ENCODE measurements around the gene TRAPPC11.
A peak's percentile ranks its signal among the peaks of the same experiment; 100 is the strongest.
"Not testable (repeated sequence)": the region's sequence is repeated elsewhere in the genome, so short reads cannot be mapped to it uniquely, and the experiment has no call there.

TRAPPC11 gene

DNA sequence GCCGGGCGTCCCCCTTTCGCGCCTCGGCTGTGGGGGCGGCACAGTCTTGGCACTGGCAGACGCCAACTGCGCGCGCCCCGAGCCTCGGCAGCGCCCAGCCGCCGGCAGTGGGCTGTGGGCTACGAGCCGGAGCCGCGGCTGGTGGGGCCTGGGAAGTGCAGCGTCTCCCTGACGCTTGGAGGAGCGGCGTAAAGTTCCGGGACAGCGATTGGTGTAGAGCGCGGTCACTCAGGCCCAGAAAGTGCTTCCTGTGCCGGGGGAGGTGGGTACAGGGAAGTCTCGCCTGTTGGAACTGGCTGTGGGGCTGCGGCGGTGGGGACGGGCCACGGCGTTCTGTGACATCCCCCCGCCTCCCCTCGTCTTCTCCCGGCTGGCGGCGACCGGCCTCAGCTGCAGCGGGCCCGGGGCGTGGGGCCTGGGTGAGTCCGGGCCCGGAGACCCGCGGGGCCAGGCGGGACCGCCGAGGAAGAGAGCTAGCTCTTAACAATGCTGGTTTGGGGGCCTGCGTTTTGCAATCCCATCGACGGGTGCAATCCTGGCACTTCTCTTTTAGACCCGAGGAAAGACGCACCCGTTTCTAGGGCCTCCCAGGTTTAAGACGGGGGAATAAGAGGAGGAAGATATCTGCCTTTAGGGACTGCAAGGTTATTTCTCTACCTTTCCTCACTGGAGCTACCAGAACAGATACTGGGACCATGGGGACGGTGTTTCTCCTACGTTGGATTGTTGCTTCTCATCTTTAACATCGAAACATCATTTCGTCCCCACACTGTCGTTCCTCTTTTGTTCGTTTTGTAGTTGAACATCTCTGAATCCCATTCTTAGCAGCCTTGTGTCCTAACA is at the start of gene TRAPPC11, which contains the start of gene RWDD4:
TSS of gene TRAPPC11 (plus strand) at position 265 of the 843 bp plus-strand sequence. CDS start 4,575 bp downstream, outside the sequence.
TSS of gene RWDD4 (minus strand) at position 157 of the 843 bp plus-strand sequence. CDS start 233 bp downstream, outside the sequence.
- DNase-seq (ENCODE audit: low spot score) = peak; percentile 59

- DNase-seq (ENCODE audit: low spot score) = no peak
Measured at GRCh38 chr4:183610033-183610432, 49.1 kb upstream of the TRAPPC11 start.

DNA sequence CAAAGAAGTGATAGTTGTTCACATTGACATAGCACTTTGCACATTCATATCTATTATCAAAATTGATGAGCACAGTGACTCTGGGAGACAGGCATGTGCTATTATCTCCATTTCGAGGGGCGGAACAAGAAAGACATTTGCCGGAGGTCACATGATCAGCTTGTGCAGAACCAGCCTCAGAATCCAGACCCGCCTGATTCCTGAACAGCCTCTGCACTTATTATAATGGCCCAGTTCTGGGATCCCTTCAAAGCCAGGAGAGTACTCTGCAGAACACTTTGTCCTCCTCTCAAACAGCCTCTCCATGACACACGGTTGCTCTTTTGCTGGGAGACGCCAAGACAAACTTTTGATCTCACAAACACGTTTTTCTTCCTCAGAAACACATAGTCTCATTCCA is 48.5 kb upstream of the TRAPPC11 start:
- DNase-seq (ENCODE audit: low spot score) = no peak

GRCh38 chr4:183611210-183611830 is 47.8 kb upstream of the TRAPPC11 start:
- no peak for DNase-seq (ENCODE audit: low spot score)

DNA sequence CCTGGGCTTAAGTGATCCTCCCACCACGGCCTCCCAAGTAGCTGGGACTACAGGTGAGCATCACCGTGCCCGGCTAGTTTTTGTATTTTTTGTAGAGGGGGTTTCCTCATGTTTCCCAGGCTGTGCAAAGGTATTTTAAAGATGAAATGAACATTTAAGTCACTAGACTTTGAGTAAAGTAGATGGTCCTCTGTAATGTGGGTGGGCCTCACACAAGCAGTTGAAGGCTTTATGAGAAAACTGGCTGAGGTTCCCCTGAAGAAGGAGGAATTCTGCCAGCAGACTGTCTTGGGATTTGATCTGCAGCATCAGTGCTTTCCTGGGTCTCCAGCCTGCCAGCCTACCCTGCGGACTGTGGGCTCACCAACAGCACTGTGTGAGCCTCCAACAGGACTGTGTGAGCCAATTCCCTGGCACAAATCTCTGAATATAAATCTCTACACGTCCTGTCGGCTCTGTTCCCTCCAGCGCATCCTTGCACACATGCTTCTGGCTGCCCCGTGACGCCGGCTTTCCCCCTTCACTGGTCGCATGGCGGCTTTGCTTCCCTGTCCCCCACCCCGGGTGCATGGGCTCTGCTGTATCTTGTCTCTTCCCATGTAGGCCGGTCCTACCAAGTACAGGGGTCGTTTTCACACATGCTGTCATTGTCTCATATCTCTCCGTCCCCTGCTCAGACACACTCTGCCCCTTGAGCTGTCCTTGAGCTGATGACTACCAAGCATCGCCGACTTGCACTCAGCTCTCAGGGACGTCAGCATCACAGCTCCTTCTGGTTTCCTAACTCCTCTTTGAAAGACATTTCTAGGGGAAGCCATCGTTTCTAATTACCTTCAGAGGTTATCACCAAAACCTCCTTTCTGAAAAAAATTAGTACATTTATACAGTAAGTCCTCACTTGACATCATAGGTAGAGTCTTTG is 46.5 kb upstream of the TRAPPC11 start:
- no peak for DNase-seq (ENCODE audit: low spot score)

DNA sequence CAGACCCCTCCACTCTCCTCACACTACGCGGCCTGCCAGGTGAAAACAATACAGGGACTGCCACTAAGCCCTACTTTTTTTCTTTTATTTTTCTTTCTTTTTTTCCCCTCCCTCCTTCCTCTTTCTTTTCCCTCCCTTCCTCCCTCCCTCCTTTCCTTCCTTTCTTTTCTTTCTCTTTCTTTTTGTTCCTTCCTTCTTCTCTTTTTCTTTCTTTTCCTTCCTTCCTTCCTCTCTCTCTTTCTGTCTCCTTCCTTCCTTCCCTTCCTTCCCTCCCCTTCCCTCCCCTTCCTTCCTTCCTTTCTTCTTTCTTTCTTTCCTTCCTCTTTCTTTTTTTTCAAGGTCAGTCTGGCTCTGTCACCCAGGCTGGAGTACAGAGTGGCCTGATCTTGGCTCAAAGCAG is 42.0 kb upstream of the TRAPPC11 start:
- DNase-seq (ENCODE audit: low spot score) = no peak

- no peak for DNase-seq (ENCODE audit: low spot score)
Measured at GRCh38 chr4:183618681-183619080, 40.4 kb upstream of the TRAPPC11 start.

DNA sequence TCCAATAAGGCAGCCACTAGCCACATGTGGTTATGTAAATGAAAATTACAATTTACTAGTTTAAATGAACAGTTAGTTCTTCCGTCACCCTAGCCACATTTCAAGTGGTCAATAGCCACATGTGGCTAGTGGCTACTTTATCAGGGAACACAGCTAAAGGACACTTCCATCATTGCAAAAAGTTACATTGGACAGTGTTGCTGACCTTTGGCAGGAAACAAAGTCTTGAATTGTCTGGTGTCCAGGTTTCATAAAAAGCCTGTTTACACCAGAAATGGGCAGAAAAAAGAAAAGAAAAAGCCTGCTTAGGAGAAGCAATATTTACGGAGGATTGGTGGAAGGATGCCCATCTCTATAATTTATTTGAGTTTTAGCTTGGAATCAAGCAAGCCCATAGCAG is 38.7 kb upstream of the TRAPPC11 start:
- no peak for DNase-seq (ENCODE audit: low spot score)

DNA sequence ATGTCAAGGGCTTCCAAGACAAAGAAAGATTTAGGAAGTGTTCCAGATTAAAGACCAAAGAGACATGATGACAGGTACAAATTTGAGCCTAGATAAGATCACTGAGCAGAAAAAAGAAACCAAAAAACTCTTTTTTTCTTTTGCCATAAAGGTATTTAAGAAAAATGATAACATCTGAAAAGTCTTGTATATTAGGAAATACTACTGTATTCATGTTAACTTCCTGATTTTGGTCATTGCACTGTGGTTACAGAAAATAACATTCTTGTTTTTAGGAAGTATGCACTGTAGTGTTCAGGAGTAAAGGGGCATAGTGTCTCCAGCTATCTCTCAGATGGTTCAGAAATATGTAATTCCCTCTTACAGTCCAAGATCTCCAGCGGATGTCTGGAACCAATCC is 37.2 kb upstream of the TRAPPC11 start:
- no peak for DNase-seq (ENCODE audit: low spot score)

DNA sequence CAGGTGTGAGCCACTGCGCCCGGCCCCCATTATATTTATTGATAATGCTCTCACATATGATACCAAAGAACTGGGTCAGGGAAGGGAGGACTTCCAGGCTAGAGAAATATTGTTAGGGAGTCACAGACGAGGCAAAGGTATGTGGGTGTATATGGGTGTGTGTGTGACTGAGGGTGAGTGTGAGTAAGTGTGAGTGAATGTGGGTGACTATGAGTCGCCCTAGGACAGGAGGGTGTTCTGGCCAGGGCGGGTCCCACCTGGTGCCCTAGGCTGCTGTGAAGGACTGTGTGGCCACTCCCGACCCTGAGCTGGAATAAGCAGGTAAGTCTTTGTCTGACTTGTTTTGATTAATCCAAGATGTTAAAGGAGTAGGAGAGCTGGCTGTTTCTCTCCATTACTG is 34.5 kb upstream of the TRAPPC11 start:
- no peak for DNase-seq (ENCODE audit: low spot score)

DNA sequence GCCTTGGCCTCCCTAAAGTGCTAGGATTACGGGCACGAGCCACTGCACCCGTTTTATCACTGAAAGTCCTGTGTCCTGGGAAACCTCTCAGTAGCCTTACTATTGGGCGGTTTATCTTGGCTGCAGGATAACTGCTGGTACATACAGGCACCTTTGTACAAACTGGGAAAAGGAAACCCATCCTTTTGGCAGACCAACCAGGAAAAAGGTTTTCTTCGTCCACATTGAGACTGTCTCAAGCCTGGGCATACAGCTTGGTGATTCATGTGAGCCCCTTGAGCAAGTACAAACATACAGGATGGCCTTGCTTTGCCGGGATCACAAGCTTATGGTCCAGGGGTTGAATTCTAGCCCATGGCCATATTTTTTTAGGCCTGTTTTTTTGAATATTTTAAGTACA is 32.9 kb upstream of the TRAPPC11 start:
- DNase-seq (ENCODE audit: low spot score) = no peak

- not testable (repeated sequence) for DNase-seq (ENCODE audit: low spot score)
Measured at GRCh38 chr4:183627286-183627685, 31.8 kb upstream of the TRAPPC11 start.

DNA sequence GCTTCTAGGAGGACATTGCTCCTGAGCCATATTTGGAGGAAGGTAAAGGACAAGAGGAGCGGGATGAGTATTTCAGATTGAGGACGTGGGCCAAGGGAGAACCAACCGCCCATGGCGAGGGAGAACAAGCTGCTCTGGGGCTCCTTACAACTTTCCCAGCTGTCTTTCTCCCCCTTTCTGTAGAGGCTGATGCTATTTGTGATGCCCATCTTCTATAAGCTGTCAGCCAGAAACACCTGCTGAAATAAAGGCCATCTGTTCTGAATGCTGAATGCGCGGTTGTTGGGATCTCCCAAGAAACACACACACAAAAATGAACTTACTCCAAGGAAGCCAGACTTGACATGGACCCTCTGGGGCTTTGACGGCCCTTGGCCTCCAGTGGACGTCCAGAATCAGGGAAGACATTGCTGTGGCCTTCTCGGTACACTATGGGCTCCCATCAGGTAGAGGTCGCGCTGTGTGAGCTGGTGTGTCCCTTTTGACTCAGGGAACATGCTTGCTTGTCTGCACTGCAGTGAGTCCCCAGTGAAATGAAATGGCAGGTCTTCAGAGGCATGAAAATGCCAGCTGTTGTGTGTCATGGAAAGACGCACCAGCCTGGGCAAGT is 31.0 kb upstream of the TRAPPC11 start:
- no peak for DNase-seq (ENCODE audit: low spot score)

GRCh38 chr4:183631577-183632198 is 27.4 kb upstream of the TRAPPC11 start:
- DNase-seq (ENCODE audit: low spot score) = no peak

DNA sequence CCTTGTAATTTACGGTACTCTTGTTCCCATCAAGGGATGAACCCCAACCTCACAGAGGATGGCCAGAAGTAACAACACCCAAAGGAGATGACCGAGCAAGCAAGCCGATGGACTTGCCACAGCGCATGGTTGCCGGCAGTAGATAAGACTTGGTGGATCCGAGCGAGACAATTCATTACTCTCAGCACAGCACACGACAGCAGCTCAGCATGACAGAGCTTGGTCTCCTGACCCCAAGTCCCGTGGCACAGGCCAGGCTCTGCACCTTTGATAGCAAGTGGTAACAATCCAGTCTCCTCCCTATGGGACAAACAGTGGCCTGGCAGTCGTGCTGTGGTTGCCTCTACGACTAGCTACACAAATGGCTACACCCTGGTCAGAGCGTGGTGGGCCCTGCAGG is 26.4 kb upstream of the TRAPPC11 start:
- no peak for DNase-seq (ENCODE audit: low spot score)

DNA sequence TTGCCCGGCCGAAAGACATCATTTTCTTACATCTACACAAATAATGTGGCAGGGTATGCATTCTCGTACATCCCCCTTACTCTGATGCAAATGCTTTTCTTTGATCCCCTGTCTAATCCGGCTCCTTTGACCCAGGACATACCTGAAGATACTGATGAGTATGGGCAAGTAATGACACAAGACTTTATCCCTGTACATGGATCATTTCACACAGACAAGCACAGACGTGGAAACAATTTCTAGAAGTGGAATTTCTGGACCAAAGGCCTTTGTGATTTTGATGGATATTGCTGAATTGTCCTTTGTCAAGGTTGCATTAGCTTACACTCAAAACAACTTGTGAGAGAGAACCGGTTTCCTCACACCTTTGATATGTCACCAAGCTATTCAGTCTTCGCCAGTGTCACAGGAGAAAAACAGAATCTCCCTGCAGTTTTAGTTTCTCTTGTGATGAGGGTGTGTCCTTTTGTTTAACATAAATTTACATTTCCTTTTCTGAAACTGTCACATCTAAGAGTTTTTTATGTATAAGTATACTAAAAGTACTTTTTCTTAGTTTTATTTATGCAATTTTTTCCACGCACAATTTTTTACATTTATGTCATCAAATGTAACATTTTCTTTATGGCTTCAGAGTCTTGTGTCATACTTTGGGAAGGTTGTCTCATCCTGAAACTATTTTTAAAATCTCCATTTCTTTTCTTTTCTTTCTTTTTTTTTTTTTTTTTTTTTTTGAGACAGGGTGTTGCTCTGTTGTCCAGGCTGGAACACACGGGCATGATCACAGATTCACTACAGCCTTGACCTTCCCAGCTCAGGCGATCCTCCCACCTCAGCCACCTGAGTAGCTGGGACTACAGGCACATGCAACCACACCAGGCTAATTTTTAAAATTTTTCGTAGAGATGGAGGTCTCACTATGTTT is 25.4 kb upstream of the TRAPPC11 start:
- DNase-seq (ENCODE audit: low spot score) = no peak

DNA sequence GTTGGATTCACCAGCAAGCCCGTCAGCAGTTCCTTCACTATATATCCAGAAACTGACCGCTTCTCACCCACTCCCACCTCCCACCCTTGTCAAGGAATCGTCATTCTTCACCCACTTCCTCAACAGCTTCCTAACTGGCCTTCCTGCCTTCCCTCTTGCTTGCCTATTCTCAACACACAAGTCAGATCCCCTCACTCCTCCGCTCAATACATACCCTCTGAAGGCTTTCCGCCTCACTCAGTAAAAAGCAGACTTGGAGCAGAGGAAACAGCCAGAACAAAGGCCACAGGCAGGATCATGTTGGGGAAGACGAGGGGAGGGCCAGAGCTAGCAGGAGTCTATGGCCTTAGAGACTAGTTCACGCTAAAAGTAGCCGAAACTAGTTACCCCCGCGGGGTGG is 23.8 kb upstream of the TRAPPC11 start:
- no peak for DNase-seq (ENCODE audit: low spot score)

- no peak for DNase-seq (ENCODE audit: low spot score)
Measured at GRCh38 chr4:183635741-183636140, 23.4 kb upstream of the TRAPPC11 start.

- no peak for DNase-seq (ENCODE audit: low spot score)
Measured at GRCh38 chr4:183636503-183636902, 22.6 kb upstream of the TRAPPC11 start.

GRCh38 chr4:183636923-183637322 is 22.2 kb upstream of the TRAPPC11 start:
- DNase-seq (ENCODE audit: low spot score) = no peak
